ENCODE data around the gene LIME1. TPM values are rescaled to one million over a fixed set of nuclear protein-coding genes. Genes with fewer than 3 reads are reported as not detected.

Gene LIME1
- polyA plus RNA-seq, 2 of the 4 experiments (the other 2 are of a cell fraction) = 2.5 to 6.5 TPM

DNA sequence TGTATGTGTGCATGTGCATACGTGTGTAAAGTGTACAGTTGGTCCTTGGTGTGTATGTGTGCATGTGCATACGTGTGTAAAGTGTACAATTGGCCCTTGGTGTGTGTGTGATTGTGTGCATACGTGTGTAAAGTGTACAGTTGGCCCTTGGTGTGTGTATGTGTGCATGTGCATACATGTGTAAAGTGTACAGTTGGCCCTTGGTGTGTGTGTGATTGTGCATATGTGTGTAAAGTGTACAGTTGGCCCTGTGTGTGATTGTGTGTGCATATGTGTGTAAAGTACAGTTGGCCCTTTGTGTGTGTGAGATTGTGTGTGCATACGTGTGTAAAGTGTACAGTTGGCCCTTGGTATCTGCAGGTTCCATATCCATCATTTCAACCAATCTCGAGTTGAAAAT lies 5.1 kb upstream of the LIME1 start:
- no peaks in the 10 kb centered on the region for H3K9me3 ChIP-seq
- H3K4me2 ChIP-seq = no peak overlapping the region
- 62% methylated on average over 5 of the region's 5 CpGs for WGBS (ENCODE audit: missing lambda C conversion rate)
- DNase-seq (ENCODE audit: low read depth in 1 of 2, low spot score in 1 of 2) (no peak), ATAC-seq (no peak), FAIRE-seq (no peak)
- no peaks in the 10 kb centered on the region for H3K4me1 ChIP-seq
- H3K27ac ChIP-seq = no peak overlapping the region
- no peak overlapping the region for H3K4me3 ChIP-seq
- no peak for TF ChIP-seq SREBF2 (IDR thresholded peaks at IDR 0.05)
- TF ChIP-seq, protein P1, sequence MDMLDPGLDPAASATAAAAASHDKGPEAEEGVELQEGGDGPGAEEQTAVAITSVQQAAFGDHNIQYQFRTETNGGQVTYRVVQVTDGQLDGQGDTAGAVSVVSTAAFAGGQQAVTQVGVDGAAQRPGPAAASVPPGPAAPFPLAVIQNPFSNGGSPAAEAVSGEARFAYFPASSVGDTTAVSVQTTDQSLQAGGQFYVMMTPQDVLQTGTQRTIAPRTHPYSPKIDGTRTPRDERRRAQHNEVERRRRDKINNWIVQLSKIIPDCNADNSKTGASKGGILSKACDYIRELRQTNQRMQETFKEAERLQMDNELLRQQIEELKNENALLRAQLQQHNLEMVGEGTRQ (IDR thresholded peaks at IDR 0.05) = no peak
- POLR2A ChIA-PET = no interaction called here
- CTCF ChIA-PET = no interaction called here

DNA sequence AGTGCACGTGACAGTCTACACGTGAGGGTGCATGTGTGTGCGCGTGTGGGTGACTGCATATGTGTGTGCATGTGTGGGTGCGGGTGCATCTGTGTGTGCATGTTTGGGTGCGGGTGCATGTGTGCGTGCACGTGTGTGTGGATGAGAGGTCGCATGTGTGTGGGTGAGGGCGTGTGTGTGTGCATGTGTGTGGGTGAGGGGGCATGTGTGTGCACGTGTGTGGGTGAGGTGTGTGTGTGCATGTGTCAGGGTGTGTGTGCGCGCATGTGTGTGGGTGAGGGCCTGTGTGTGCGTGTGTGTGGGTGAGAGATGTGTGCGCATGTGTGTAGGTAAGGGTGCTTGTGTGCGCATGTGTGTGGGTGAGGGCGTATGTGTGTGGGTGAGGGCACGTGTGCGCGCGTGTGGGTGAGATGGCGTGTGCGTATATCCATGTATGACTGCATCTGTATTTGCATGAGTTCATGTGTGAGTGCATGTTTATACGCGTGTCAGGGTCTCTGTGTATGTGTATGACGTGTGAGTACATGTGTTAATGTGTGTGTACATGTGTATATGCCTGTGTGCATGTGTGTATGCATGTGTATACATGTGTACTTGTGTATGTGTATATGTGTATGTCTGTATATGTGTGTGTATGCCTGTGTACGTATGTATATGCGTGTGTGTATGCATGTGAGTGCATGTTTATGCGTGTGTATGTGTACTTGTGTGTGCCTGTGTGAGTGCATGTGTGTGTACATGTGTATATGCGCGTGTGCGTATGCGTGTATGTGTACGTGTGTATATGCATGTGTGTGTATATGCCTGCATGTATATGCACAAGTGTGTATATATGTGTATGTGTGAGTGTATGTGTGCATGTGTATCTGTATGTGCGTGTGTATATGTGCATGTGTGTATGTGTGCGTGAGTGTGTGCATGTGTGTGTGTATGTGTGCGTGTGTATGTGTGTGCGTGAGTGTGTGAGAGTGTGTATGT lies 4.1 kb upstream of the LIME1 start:
- H3K4me3 ChIP-seq = no peak overlapping the region
- H3K9me3 ChIP-seq = no peaks in the 10 kb centered on the region
- ATAC-seq (no peak), FAIRE-seq (no peak), DNase-seq (ENCODE audit: low read depth in 1 of 2, low spot score in 1 of 2) (no peak)
- no peaks in the 10 kb centered on the region for H3K4me1 ChIP-seq
- no peak overlapping the region for H3K4me2 ChIP-seq
- CTCF ChIA-PET = no interaction called here
- 86% methylated on average over 38 of the region's 38 CpGs for WGBS (ENCODE audit: missing lambda C conversion rate)
- H3K27ac ChIP-seq = no peak overlapping the region
- TF ChIP-seq CBX2 (IDR thresholded peaks at IDR 0.05; ENCODE audit: borderline replicate concordance, low read depth) = no peak
- TF ChIP-seq HOXB13 (CRISPR knock-in tag; IDR thresholded peaks at IDR 0.05; ENCODE audit: low read depth) = no peak
- TF ChIP-seq POLR2A (IDR thresholded peaks at IDR 0.05; ENCODE audit: low read length) = no peak
- no peak for TF ChIP-seq MAZ (IDR thresholded peaks at IDR 0.05; ENCODE audit: borderline replicate concordance, low read depth, low read length)
- no peak for TF ChIP-seq CHD4 (IDR thresholded peaks at IDR 0.05; ENCODE audit: borderline replicate concordance)
- TF ChIP-seq ZC3H11A (IDR thresholded peaks at IDR 0.05) = no peak
- no peak for TF ChIP-seq ZFP36 (IDR thresholded peaks at IDR 0.05; ENCODE audit: borderline replicate concordance, partially characterized antibody)
- TF ChIP-seq, protein P2, sequence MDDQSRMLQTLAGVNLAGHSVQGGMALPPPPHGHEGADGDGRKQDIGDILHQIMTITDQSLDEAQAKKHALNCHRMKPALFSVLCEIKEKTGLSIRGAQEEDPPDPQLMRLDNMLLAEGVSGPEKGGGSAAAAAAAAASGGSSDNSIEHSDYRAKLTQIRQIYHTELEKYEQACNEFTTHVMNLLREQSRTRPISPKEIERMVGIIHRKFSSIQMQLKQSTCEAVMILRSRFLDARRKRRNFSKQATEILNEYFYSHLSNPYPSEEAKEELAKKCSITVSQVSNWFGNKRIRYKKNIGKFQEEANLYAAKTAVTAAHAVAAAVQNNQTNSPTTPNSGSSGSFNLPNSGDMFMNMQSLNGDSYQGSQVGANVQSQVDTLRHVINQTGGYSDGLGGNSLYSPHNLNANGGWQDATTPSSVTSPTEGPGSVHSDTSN (IDR thresholded peaks at IDR 0.05) = no peak
- TF ChIP-seq, protein P3, sequence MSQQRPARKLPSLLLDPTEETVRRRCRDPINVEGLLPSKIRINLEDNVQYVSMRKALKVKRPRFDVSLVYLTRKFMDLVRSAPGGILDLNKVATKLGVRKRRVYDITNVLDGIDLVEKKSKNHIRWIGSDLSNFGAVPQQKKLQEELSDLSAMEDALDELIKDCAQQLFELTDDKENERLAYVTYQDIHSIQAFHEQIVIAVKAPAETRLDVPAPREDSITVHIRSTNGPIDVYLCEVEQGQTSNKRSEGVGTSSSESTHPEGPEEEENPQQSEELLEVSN (IDR thresholded peaks at IDR 0.05; ENCODE audit: borderline replicate concordance, low read depth) = no peak
- no peak for TF ChIP-seq NFE2L2 (conservative IDR thresholded peaks at IDR 0.05; ENCODE audit: low read length)
- POLR2A ChIA-PET = no interaction called here

DNA sequence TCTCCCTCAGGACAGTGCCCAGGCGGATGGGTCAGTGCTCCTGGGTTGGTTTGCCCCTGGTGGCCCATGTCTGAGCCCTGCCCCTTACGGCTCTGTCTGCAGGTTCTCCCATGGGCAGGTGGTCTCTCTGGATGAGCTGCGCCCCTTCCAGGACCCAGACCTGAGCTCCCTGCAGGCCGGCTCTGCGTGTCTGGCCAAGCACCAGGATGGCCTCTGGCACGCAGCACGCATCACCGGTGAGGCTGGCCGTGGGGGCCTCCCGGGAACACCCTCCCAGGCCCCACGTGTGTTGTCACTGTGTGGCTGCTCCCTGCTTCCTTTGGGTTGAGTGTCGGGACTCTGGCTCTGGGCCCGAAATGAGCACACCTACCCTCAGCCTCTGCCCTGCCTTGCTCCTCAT lies 3.3 kb upstream of the LIME1 start:
- Histone ChIP-seq H3K4me3 (no peak overlapping the region), H3K4me2 (no peak overlapping the region), H3K27ac (no peak overlapping the region), H3K9me3 (no peaks in the 10 kb centered on the region), H3K4me1 (no peaks in the 10 kb centered on the region)
- POLR2A ChIA-PET = no interaction called here
- 90% methylated on average over 9 of the region's 13 CpGs for WGBS (ENCODE audit: missing lambda C conversion rate)
- no peak for TF ChIP-seq RNF2 (IDR thresholded peaks at IDR 0.05; ENCODE audit: borderline replicate concordance, low read depth)
- CTCF ChIA-PET = no interaction called here
- FAIRE-seq (no peak), ATAC-seq (no peak), DNase-seq (ENCODE audit: low read depth in 1 of 2, low spot score in 1 of 2) (no peak)

DNA sequence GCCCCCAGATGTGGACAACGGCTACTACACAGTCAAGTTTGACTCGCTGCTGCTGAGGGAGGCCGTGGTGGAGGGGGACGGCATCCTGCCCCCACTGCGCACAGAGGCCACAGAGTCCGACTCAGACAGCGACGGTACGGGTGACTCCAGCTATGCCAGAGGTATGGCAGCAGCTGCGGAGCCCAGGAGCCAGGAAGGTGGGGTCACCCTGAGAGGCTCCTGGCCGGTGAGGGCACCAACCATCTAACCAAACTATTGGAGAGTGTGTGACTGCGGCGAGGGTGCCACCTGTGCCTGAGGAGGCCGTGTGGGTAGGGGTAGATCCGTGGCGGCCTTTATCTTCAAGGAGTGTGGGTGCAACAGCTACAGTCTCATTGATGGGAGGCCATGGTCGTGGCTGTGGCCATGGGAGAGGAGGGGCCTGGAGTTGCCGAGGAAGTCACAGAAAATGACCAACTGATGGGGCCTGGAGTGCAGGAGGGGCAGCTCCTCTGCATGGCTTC lies 2.8 kb upstream of the LIME1 start:
- DNase-seq (ENCODE audit: low read depth in 1 of 2, low spot score in 1 of 2) (no peak), FAIRE-seq (no peak), ATAC-seq (no peak)
- H3K4me1 ChIP-seq = no peaks in the 10 kb centered on the region
- no peak overlapping the region for H3K4me2 ChIP-seq
- TF ChIP-seq ZC3H11A (IDR thresholded peaks at IDR 0.05) (no peak), FOSL2 (IDR thresholded peaks at IDR 0.05) (no peak), FOSL2 (CRISPR knock-in tag; IDR thresholded peaks at IDR 0.05) (no peak), CBX8 (IDR thresholded peaks at IDR 0.05) (no peak)
- TF ChIP-seq, protein P4, sequence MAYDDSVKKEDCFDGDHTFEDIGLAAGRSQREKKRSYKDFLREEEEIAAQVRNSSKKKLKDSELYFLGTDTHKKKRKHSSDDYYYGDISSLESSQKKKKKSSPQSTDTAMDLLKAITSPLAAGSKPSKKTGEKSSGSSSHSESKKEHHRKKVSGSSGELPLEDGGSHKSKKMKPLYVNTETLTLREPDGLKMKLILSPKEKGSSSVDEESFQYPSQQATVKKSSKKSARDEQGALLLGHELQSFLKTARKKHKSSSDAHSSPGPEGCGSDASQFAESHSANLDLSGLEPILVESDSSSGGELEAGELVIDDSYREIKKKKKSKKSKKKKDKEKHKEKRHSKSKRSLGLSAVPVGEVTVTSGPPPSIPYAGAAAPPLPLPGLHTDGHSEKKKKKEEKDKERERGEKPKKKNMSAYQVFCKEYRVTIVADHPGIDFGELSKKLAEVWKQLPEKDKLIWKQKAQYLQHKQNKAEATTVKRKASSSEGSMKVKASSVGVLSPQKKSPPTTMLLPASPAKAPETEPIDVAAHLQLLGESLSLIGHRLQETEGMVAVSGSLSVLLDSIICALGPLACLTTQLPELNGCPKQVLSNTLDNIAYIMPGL (CRISPR knock-in tag; IDR thresholded peaks at IDR 0.05; ENCODE audit: borderline replicate concordance) = no peak
- TF ChIP-seq, protein P5, sequence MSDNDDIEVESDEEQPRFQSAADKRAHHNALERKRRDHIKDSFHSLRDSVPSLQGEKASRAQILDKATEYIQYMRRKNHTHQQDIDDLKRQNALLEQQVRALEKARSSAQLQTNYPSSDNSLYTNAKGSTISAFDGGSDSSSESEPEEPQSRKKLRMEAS (IDR thresholded peaks at IDR 0.05) = no peak
- WGBS (ENCODE audit: missing lambda C conversion rate) = 95% methylated on average over 18 of the region's 18 CpGs
- no peaks in the 10 kb centered on the region for H3K9me3 ChIP-seq
- no peak overlapping the region for H3K27ac ChIP-seq
- ChIA-PET POLR2A (no interaction called here), CTCF (interaction anchor here (1.1 to 1.8 kb wide), 2 partner anchors 62 to 196 kb away, joined by 3 to 6 read pairs; partner anchors contain the start of gene PTK6)
- H3K4me3 ChIP-seq = no peak overlapping the region
